BE2C (cell line): ENCODE data around the gene GTPBP1.

Experiments
- DNase-seq: peaks from one replicate; pipeline ENCODE4 v3.0.0-alpha.2; 2020
- H3K27me3 ChIP-seq: fragments of 250-450 bp; sonication (Bioruptor Pico); 2 replicates; pipeline ENCODE4 v1.5.1; 2020; ENCODE audit warnings: mild to moderate bottlenecking
- H3K36me3 ChIP-seq: fragments of 250-450 bp; sonication (Bioruptor Pico); 2 replicates; pipeline ENCODE4 v1.5.1; 2020; ENCODE audit warnings: mild to moderate bottlenecking
- H3K4me1 ChIP-seq: fragments of 250-450 bp; sonication (Bioruptor Pico); 2 replicates; pipeline ENCODE4 v1.5.1; 2020
- H3K4me3 ChIP-seq: 2 replicates; pipeline ENCODE4 v1.5.1; 2011; ENCODE audit warnings: low read depth, low read length
- H3K9me3 ChIP-seq: fragments of 250-450 bp; sonication (Bioruptor Pico); 2 replicates; pipeline ENCODE4 v1.5.1; 2020
- CTCF ChIP-seq: IDR thresholded peaks from 2 replicates; pipeline ENCODE4 v1.5.1; 2012; ENCODE audit warnings: mild to moderate bottlenecking, low read depth, low read length

GTPBP1 gene

DNA sequence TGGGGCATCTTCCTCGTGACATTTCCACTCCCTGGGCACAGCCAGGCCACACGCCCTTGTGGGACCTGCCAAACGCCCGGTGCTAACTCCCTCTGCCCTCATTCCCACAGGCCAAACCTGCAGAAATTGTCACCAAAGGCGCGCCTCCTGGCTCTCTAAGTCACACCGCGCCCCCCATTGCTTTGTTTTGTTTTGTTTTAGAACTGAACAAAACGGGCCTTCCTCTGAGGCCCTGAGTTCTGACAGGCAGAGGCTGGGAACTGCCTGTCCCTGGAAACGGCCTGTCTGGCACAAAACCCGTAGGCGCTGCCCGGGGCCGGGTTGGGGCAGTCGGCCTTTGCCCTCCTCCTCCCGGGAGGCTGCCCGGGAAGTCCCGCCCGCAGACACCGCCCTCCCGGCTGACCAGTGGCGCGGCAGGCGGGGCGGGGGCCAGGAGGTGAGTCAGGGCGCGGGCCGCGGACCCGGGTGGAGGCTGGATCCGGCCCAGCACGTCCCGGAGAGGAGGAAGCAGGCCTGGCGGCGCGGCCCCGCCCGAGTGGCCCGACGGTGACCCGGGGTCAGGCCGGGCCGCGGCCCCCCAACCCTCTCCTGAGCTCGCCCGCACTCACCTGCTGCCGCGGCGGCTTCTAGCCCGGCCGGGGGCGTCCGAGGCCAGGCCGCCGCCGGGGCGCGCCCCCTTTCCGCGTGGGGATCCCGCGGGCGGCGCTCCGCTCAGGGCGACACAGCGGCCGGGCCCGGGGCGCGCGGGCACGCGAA is 49.6 kb downstream of the GTPBP1 start:
- H3K4me3 ChIP-seq: peak overlapping the region; percentile 64
- DNase-seq: peak; percentile 50
- no peaks in the 10 kb centered on the region for H3K27me3 ChIP-seq
- peaks cover 10% of the 10 kb centered on the region; the same call in 1 of the 2 replicates for H3K4me1 ChIP-seq
- no peak for TF ChIP-seq CTCF
- peaks cover 32% of the 10 kb centered on the region for H3K36me3 ChIP-seq
- H3K9me3 ChIP-seq: no peaks in the 10 kb centered on the region

- H3K27me3 ChIP-seq: no peaks in the 10 kb centered on the region
- H3K4me3 ChIP-seq: peak within 1 kb of the TSS; percentile 64
- no peak for TF ChIP-seq CTCF
- H3K9me3 ChIP-seq: no peaks in the 10 kb centered on the region
- peak; percentile 92 for DNase-seq
- peaks cover 16% of the 10 kb centered on the region for H3K4me1 ChIP-seq
- peaks cover 25% of the 10 kb centered on the region for H3K36me3 ChIP-seq
Observed at GRCh38 chr22:38755911-38756532, 50.3 kb downstream of the GTPBP1 start, which contains the start of gene SUN2. SUN2 (minus strand) TSS chr22:38755998; CDS start chr22:38752628, 3,370 bp downstream.

- H3K4me1 ChIP-seq: peaks cover 20% of the 10 kb centered on the region
- peaks cover 17% of the 10 kb centered on the region for H3K36me3 ChIP-seq
- no peaks in the 10 kb centered on the region for H3K9me3 ChIP-seq
- H3K27me3 ChIP-seq: no peaks in the 10 kb centered on the region
- no peak for TF ChIP-seq CTCF
- peak overlapping the region; percentile 64 for H3K4me3 ChIP-seq
- no peak for DNase-seq
Observed at GRCh38 chr22:38756711-38757463, 51.1 kb downstream of the GTPBP1 start.

DNA sequence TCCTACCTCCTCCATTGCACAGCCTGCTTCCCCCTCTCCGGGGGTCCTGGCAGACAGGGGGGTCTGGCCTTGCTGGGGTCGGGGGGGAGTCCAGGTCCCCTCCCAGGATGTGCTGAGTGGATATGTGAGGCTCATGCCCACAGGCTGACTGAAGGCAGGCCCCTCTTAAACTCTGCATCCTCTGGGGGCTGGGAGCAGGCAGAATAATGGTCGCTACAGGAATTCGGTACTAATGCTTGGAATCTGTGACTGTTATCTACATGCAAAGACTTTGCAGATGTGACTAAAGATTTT is 51.7 kb downstream of the GTPBP1 start:
- Histone ChIP-seq H3K4me3 (no peak overlapping the region), H3K36me3 (peaks cover 12% of the 10 kb centered on the region), H3K27me3 (no peaks in the 10 kb centered on the region), H3K4me1 (peaks cover 20% of the 10 kb centered on the region), H3K9me3 (no peaks in the 10 kb centered on the region)
- DNase-seq: no peak
- no peak for TF ChIP-seq CTCF

DNA sequence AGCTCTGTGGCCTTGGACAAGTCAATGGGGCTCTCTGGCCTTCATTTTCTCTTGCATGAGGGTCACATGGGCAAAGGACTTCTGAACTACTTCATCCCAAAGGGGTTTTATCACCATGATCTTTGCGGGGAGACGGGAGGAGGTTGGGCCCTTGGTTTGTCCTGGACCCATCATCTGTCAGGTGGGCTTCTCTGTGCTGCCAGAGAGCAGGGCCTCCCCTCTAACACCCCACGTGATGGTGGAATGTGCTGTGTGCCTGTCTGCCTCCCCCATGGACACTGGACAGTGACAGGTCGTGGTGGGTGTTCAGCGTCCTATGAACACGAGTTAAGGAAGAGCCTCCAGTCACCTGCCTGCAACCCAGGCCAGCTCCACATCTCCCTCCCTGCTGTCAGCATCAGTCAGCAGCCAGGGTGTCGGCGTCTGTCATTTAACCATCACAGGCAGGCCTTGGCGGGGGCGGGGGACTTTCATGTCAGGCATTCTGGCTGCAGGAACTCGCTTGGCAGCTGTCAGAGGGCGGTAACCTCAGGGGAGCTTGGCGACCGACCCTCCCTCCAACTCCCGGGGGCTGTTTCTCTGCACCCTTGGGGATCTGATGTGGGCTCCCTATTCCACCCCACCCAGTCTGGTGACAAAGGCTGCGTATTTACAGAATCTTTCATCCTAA is 52.7 kb downstream of the GTPBP1 start:
- no peaks in the 10 kb centered on the region for H3K27me3 ChIP-seq
- DNase-seq: peak; percentile 73
- H3K9me3 ChIP-seq: no peaks in the 10 kb centered on the region
- H3K36me3 ChIP-seq: peaks cover 5% of the 10 kb centered on the region; the same call in 1 of the 2 replicates
- TF ChIP-seq CTCF: no peak
- H3K4me3 ChIP-seq: no peak overlapping the region
- H3K4me1 ChIP-seq: peaks cover 25% of the 10 kb centered on the region
